Kidney capillary endothelial cell (primary cell): Measurements from ENCODE around the gene SH3RF3.
"Not testable (repeated sequence)": the region's sequence is repeated elsewhere in the genome, so short reads cannot be mapped to it uniquely, and the experiment has no call there.

Source experiments
- DNase-seq: peaks from one replicate; pipeline ENCODE4 v3.0.0-alpha.2; 2018; ENCODE audit warnings: low spot score

Gene SH3RF3

DNA sequence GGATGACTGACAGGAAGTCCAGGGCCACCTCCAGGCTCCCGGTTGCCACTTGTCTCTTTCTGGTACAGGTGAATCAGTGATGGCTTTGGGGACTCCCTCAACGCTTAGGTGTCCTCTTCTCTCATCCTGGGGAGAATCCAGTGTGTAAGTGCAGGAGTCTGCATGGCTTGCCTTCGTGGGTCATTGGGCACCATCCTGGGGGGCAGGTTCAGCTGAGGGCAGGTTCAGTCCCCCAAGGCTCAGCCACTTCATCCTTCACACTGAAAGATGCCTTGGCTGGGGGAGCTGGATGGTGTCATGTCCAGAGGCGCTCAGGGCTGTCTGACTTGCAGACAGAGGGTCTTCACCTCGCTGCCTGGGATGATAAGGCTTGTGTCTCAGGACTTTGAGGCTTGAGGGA lies 29.2 kb downstream of the SH3RF3 start:
- no peak for DNase-seq

GRCh38 chr2:109159096-109159495 lies 30.1 kb downstream of the SH3RF3 start:
- no peak for DNase-seq

GRCh38 chr2:109160714-109161440 lies 31.9 kb downstream of the SH3RF3 start:
- DNase-seq: no peak

- not testable (repeated sequence) for DNase-seq
These were observed 33.4 kb downstream of the SH3RF3 start for GRCh38 chr2:109162367-109162766.

GRCh38 chr2:109162999-109163398 lies 34.0 kb downstream of the SH3RF3 start:
- DNase-seq: no peak

GRCh38 chr2:109164311-109164710 lies 35.3 kb downstream of the SH3RF3 start:
- DNase-seq: no peak

- DNase-seq: peak; percentile 84
These were observed 35.8 kb downstream of the SH3RF3 start for GRCh38 chr2:109164739-109165221.

DNA sequence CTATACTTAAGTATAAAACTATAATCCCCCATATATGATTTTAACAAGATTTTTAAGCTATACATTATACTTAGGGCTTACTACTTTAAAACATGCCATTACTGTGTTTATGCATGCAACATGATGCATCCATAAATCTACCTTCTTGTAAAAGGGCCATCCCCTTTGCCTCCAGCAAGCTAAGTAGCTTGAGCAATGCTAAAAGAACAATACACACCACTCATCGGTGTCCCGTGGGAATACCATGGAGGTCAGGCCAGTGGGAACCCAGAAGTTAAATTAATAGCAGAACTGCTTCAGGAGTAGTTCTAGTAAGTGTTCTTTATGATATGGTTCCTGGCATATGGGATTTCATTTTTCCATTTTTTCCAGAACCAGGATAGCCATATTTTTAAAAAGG lies 37.8 kb downstream of the SH3RF3 start:
- no peak for DNase-seq

DNA sequence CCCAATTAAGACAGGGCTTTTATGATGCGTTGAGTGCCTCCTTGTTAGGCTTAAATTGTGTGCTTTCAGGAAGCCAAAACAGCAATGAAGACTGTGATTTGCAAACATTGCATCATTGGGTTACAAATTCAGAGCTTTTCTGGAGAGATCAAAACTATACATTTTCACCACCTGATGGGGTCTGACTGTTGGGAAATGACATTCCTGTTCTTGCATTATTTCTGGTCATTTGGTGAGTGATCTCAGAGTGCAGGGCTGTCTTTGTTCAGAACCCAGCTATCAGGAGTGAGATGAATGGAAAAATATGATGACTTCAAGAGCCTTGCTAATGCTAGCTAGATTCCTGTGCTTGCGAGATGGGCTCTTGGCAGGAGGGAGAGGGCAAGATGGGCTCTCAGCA lies 39.1 kb downstream of the SH3RF3 start:
- no peak for DNase-seq

- no peak for DNase-seq
These were observed 39.7 kb downstream of the SH3RF3 start for GRCh38 chr2:109168716-109169115.

GRCh38 chr2:109170645-109171044 lies 41.6 kb downstream of the SH3RF3 start:
- DNase-seq: no peak

GRCh38 chr2:109171444-109172334 lies 42.7 kb downstream of the SH3RF3 start:
- peak; percentile 90 for DNase-seq

GRCh38 chr2:109172556-109173105 lies 43.6 kb downstream of the SH3RF3 start:
- DNase-seq: no peak

- DNase-seq: no peak
These were observed 44.5 kb downstream of the SH3RF3 start for GRCh38 chr2:109173311-109174171.

- no peak for DNase-seq
These were observed 45.2 kb downstream of the SH3RF3 start for GRCh38 chr2:109174214-109174613.

DNA sequence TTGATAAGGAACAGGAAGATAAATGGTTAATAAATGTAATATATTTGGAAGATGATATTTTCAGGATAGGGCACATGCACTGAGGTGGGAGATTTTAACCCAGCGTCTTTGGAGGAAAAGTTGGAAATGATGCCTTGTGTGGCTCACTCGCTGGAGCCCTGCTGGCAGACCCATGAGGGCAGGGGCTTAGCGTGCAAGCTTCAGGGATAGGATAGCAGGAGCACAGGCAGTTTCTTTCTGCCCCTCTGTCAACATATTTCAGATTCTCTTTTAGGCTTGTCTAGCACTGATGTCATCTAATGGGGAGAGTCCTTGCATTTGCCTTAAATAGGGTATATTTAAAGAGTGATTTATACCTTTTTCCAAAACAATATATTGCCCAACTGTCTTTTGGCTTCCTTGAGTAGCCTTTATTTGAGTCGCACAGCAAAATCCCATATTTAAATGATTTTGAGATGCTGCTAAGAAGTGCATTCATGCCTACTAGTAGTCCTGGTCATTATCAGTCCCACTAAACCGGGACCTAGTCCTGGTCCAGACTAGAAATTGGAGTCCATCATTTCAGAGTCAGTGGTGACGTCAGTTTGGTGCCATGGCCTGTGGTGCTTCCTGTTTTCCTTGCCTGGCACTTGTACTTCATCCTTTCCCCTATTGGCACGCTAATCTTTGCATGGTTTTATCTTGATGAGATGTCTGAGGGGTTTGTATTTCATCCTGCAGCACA lies 45.8 kb downstream of the SH3RF3 start:
- no peak for DNase-seq

DNA sequence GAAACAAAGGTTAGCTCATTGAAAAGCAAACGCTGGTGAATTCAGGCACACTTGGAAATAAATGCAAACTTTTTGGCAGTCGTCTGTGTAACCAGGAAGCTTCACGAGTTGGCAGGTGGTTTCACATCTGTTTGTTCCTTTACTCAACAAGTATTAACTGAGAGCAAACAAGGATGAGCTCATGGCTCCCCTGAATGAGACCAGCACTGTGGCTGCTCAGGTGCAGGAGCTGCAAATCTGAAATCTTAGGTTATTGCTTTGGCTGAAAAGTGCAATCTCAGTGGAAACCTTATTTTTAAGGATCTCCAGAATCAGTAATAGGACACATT lies 46.3 kb downstream of the SH3RF3 start:
- no peak for DNase-seq

GRCh38 chr2:109176928-109177327 lies 47.9 kb downstream of the SH3RF3 start:
- no peak for DNase-seq

DNA sequence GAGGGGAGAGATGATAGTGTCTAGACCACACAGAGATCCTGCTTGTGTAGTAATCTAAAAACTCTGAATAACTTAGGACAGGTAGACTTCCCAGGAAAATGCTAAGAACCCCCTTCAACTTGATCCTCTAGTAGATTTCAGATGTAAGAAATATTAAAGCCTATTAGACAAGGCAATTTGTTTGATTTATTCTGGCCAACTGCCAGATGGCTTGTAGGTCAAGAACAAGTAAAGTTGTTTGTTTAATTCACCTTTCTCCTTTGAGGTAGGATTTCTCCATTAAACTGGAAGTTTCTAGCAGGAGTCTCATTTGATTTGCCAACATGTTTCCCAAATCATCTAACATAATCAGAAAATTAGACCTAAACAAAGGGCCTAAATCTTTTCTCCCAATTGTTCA lies 48.6 kb downstream of the SH3RF3 start:
- no peak for DNase-seq

DNA sequence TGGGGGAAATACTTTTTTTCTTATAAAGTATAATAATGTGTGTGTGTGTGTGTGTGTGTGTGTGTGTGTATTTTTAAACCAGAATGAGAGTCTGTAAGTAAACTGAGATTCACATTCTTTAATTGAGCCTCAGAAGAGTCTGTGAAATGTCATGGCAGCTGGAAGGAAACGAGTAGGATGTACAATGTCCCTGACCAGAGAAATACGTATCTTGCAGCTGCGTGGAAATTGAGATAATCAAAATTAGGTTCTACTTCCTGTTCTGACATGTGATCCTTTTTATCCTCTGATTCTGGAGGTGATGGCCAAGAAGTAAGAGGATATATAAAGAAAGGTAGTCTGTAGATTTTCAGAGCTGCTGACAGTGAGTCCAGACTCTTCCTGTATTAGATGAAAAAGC lies 50.0 kb downstream of the SH3RF3 start:
- DNase-seq: no peak

DNA sequence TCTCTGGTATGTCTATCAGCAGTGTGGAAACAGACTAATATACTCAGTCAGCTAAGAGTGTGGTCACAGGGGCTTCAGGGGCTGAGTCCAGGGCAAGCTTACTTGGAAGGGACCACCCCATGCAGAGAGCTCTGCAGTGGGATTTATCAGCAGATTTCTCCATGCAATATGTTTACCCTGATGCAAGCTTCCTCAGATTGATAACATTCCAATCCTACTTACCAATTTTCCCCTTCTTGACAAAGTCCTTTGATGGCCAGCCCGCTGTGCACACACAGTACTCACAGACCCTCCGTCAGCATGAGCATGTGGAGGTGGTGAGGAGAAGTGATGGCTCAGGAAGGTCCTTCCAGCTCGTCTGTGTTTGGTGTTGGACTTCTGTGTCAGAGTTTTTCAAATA lies 51.8 kb downstream of the SH3RF3 start:
- DNase-seq: no peak
